Endothelial cell of umbilical vein (primary cell): ENCODE results near the gene SELENOO. TPM values are rescaled to one million over a fixed set of nuclear protein-coding genes. Genes with fewer than 3 reads are reported as not detected.

Experiments used
- BruUV-seq: library from RNA; stranded (reverse); fragments of 400-500 nt; replicated peaks from 2 replicates; lab custom pipeline; 2021; lab: Mats Ljungman, UMichigan
- CTCF ChIA-PET: fragments of 300-600, 350-600 bp; sonication (Branson Sonifier 250); formaldehyde crosslinking; loops from one replicate; lab custom pipeline; 2021; ENCODE audit warnings: antibody characterized with exemption, inconsistent platforms; lab: Charles Lee
- POLR2A ChIA-PET: fragments of 300-600, 350-600 bp; sonication (Branson Sonifier 250); formaldehyde crosslinking; loops from one replicate; lab custom pipeline; 2021; ENCODE audit warnings: antibody characterized with exemption, inconsistent platforms; lab: Charles Lee
- DNase-seq: peaks from one replicate; pipeline ENCODE4 v3.0.0-alpha.2; 2011; ENCODE audit warnings: low read depth, low spot score
- FAIRE-seq: peaks from 2 replicates; lab custom pipeline; 2011; peaks lifted over from hg19 to GRCh38; lab: Jason Lieb, UNC
- H2AFZ ChIP-seq: 2 replicates; pipeline ENCODE4 v1.6.0; 2012; ENCODE audit warnings: low read depth, low read length, control low read depth, inconsistent platforms
- H3K27ac ChIP-seq: 2 replicates; pipeline ENCODE4 v1.5.1; 2011; ENCODE audit warnings: low read depth, mild to moderate bottlenecking, control low read depth, low read length, moderate library complexity; ENCODE audit not compliant: insufficient read depth
- H3K27me3 ChIP-seq, 2 experiments: 2 replicates each; pipeline versions ENCODE4 v1.6.0 to v1.6.1; 2011; ENCODE audit warnings: low read length in 2 of 2, mixed read lengths in 1 of 2; ENCODE audit not compliant: control insufficient read depth in 2 of 2, insufficient read depth in 2 of 2
- H3K36me3 ChIP-seq, 2 experiments: 2 replicates in 1 of 2; 3 replicates in 1 of 2; pipeline ENCODE4 v1.5.1; 2011; ENCODE audit warnings: low read length in 2 of 2, mild to moderate bottlenecking in 1 of 2, moderate library complexity in 1 of 2; ENCODE audit not compliant: control insufficient read depth in 2 of 2, insufficient read depth in 2 of 2; ENCODE audit errors: extremely low read depth in 1 of 2
- H3K4me1 ChIP-seq: 3 replicates; pipeline ENCODE4 v1.5.1; 2011; ENCODE audit warnings: mild to moderate bottlenecking, low read length; ENCODE audit not compliant: control insufficient read depth, insufficient read depth; ENCODE audit errors: extremely low read depth
- H3K4me2 ChIP-seq: 2 replicates; pipeline ENCODE4 v1.6.1; 2011; ENCODE audit warnings: low read length, control low read depth, mixed read lengths; ENCODE audit not compliant: insufficient read depth
- H3K4me3 ChIP-seq, 3 experiments: fragments of 200-600 bp in 1 of 3; sonication (generic), shearing (Covaris generic) in 1 of 3; replicated peaks in 1 of 3; 2 replicates each; pipeline ENCODE4 v1.5.1; 2011 to 2016; ENCODE audit warnings: control low read depth in 3 of 3, low read length in 3 of 3, mild to moderate bottlenecking in 2 of 3, inconsistent platforms in 1 of 3, low read depth in 1 of 3, moderate library complexity in 1 of 3; ENCODE audit not compliant: insufficient read depth in 1 of 3
- H3K79me2 ChIP-seq: 2 replicates; pipeline ENCODE4 v1.6.0; 2012; ENCODE audit warnings: low read length, inconsistent platforms; ENCODE audit not compliant: control insufficient read depth, insufficient read depth
- H3K9ac ChIP-seq: replicated peaks from 2 replicates; pipeline ENCODE3; 2011; ENCODE audit warnings: low read length, control low read depth; ENCODE audit not compliant: insufficient read depth; ENCODE audit errors: extremely low read depth
- H3K9me1 ChIP-seq: replicated peaks from 3 replicates; pipeline ENCODE4 v1.6.0; 2011; ENCODE audit warnings: mild to moderate bottlenecking, low read length; ENCODE audit not compliant: control insufficient read depth, insufficient read depth; ENCODE audit errors: extremely low read depth
- H3K9me3 ChIP-seq: replicated peaks from 2 replicates; pipeline ENCODE4 v1.5.1; 2012; ENCODE audit warnings: low read length, inconsistent platforms; ENCODE audit not compliant: control insufficient read depth, insufficient read depth
- H4K20me1 ChIP-seq: replicated peaks from 2 replicates; pipeline ENCODE3; 2011; ENCODE audit warnings: mild to moderate bottlenecking, low read length; ENCODE audit not compliant: control insufficient read depth, insufficient read depth; ENCODE audit errors: extremely low read depth
- EZH2 ChIP-seq: IDR thresholded peaks from 2 replicates; pipeline ENCODE4 v1.6.1; 2012; ENCODE audit warnings: borderline replicate concordance, low read depth, mild to moderate bottlenecking, moderate library complexity, low read length, inconsistent platforms; ENCODE audit not compliant: severe bottlenecking
- FOS ChIP-seq: IDR thresholded peaks from 2 replicates; pipeline ENCODE4 v1.6.1; 2011; ENCODE audit warnings: mild to moderate bottlenecking, low read length, moderate library complexity, borderline replicate concordance; ENCODE audit not compliant: insufficient read depth
- GATA2 ChIP-seq: IDR thresholded peaks from 2 replicates; pipeline ENCODE4 v1.7.0; 2011; ENCODE audit warnings: low read depth, mild to moderate bottlenecking, moderate library complexity, mixed read lengths, low read length; ENCODE audit not compliant: insufficient read length, insufficient read depth
- JUN ChIP-seq: IDR thresholded peaks from 2 replicates; pipeline ENCODE4 v1.6.1; 2011; ENCODE audit warnings: borderline replicate concordance, low read depth; ENCODE audit not compliant: insufficient read length, insufficient read depth
- MYC ChIP-seq: IDR thresholded peaks from one replicate; pipeline ENCODE4 v1.6.1; 2011; ENCODE audit warnings: mild to moderate bottlenecking, low read depth, low read length
- POLR2A ChIP-seq: IDR thresholded peaks from 2 replicates; pipeline ENCODE4 v1.6.1; 2012; ENCODE audit warnings: low read depth, mild to moderate bottlenecking, control low read depth, low read length
- POLR2AphosphoS5 ChIP-seq: IDR thresholded peaks from 2 replicates; pipeline ENCODE4 v1.6.1; 2012; ENCODE audit warnings: low read depth, mild to moderate bottlenecking, control low read depth, low read length, moderate library complexity; ENCODE audit not compliant: insufficient read depth
- dilution Hi-C: fragments of 300-500 bp; cut with MboI; formaldehyde crosslinking; loops from one replicate; pipeline ENCODE4 v1.15.0; 2019; ENCODE audit warnings: low sequenced_read_pairs; ENCODE audit not compliant: extremely low pct_ligation_motif_present
- intact Hi-C: fragments of 100-400 bp; cut with micrococcal nuclease; formaldehyde crosslinking; loops from one replicate; pipeline ENCODE4 v1.10.0; 2022
- polyA plus RNA-seq, 4 experiments: library from polyadenylated mRNA; depleted of rRNA in 3 of 4; stranded (reverse) in 3 of 4; unstranded in 1 of 4; fragments of >200 nt; gene quantifications; 2 replicates each; pipeline versions ENCODE4 v1.2.1 to v1.2.3, GENCODE V29; 2011 to 2012; ENCODE audit warnings: missing spikeins in 1 of 4
- total RNA-seq: library from RNA; stranded (reverse); gene quantifications from 2 replicates; pipeline ENCODE4 v1.2.3, GENCODE V29; 2021
- TF ChIP-seq, protein P1 (sequence below), 2 donors: IDR thresholded peaks; 1 replicate in 1 of 2; 2 replicates in 1 of 2; pipeline ENCODE4 v1.5.1; 2011; ENCODE audit warnings: low read length in 2 of 2, mild to moderate bottlenecking in 2 of 2, moderate library complexity in 2 of 2, control low read depth in 1 of 2, inconsistent platforms in 1 of 2, low read depth in 1 of 2; ENCODE audit not compliant: insufficient read depth in 1 of 2; ENCODE audit errors: extremely low read depth in 1 of 2
- TF ChIP-seq, protein P2 (sequence below): IDR thresholded peaks from 2 replicates; pipeline ENCODE4 v1.6.1; 2011; ENCODE audit not compliant: insufficient read depth, insufficient read length

Gene SELENOO
- total and polyA plus RNA-seq, 2 donors (not counting 3 experiments of a cell fraction or from before 2014, with no cell fraction given): 24.1 to 37.5 TPM

DNA sequence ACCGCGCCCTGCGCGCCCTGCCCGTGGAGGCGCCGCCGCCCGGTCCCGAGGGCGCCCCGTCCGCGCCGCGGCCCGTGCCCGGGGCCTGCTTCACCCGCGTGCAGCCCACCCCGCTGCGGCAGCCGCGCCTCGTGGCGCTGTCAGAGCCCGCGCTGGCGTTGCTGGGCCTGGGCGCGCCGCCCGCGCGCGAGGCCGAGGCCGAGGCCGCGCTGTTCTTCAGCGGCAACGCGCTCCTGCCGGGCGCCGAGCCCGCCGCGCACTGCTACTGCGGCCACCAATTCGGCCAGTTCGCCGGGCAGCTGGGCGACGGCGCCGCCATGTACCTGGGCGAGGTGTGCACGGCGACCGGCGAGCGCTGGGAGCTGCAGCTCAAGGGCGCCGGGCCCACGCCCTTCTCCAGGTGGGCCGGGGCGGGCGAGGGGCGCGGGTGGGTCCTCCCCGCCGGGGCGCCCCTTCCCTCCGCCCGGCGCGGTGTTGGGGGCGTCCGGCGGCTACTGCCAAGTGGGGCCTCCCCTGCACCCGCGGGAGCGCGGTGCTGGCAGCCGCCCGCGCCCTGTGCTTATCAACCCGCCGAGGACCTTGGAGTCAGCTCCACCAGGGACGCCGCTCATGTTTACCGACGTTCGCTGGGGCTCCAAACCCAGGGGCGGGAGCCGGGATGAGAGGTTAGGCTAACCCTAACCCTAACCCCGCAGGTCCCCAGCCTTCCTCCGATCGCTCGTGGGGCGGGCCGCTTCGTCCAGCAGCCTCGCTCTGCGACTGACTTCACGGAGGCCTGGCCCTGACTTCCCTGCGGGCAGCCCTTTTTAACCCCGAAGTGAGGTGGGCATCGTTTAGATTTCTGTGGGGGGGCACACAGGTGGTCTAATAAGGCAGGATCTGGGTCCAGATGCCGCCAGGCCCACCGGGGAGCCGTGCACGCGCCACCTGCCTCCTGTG, 649 bp downstream of the SELENOO start:
- Histone ChIP-seq H3K9me3 (no peaks in the 10 kb centered on the region), H3K9ac (peak overlapping the region; percentile 67), H3K4me1 (peaks cover 20% of the 10 kb centered on the region), H2AFZ (peak overlapping the region; percentile 82), H4K20me1 (no peaks in the 10 kb centered on the region), H3K27me3 (no peaks in the 10 kb centered on the region), H3K79me2 (peaks cover 26% of the 10 kb centered on the region), H3K36me3 (peaks cover 2 to 6% of the 10 kb centered on the region in 2 experiments), H3K4me2 (peak overlapping the region; percentile 94), H3K4me3 (peak overlapping the region; percentile 58 to 85 (median 73)), H3K27ac (no peak overlapping the region), H3K9me1 (no peaks in the 10 kb centered on the region)
- dilution Hi-C loops (no loop called here), intact Hi-C loops (loop anchor here (2.0 to 10.0 kb wide), 3 partner anchors 15 to 227 kb away; no protein-coding TSS in a partner anchor)
- FAIRE-seq (no peak), DNase-seq (no peak)
- ChIA-PET CTCF (interaction anchor here (1.2 kb wide), 1 partner anchor 171 kb away, joined by 4 read pairs; no protein-coding TSS in a partner anchor), POLR2A (no interaction called here)
- TF ChIP-seq POLR2AphosphoS5 (no peak), JUN (no peak), GATA2 (no peak), POLR2A (no peak), EZH2 (no peak), MYC (no peak), FOS (no peak)
- TF ChIP-seq, protein P1, sequence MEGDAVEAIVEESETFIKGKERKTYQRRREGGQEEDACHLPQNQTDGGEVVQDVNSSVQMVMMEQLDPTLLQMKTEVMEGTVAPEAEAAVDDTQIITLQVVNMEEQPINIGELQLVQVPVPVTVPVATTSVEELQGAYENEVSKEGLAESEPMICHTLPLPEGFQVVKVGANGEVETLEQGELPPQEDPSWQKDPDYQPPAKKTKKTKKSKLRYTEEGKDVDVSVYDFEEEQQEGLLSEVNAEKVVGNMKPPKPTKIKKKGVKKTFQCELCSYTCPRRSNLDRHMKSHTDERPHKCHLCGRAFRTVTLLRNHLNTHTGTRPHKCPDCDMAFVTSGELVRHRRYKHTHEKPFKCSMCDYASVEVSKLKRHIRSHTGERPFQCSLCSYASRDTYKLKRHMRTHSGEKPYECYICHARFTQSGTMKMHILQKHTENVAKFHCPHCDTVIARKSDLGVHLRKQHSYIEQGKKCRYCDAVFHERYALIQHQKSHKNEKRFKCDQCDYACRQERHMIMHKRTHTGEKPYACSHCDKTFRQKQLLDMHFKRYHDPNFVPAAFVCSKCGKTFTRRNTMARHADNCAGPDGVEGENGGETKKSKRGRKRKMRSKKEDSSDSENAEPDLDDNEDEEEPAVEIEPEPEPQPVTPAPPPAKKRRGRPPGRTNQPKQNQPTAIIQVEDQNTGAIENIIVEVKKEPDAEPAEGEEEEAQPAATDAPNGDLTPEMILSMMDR (IDR thresholded peaks at IDR 0.05; ENCODE audit: extremely low read depth in 1 of 2, insufficient read depth in 1 of 2, low read depth in 1 of 2, low read length in 2 of 2): no peak
- TF ChIP-seq, protein P2, sequence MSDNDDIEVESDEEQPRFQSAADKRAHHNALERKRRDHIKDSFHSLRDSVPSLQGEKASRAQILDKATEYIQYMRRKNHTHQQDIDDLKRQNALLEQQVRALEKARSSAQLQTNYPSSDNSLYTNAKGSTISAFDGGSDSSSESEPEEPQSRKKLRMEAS: no peak
- no TSS peak for BruUV-seq
